ENCODE measurements around the gene DAGLA. TPM values are rescaled to one million over a fixed set of nuclear protein-coding genes. Genes with fewer than 3 reads are reported as not detected.

DAGLA gene
- total RNA-seq, 1 experiment from 2014 or later, result 3.1 TPM

DNA sequence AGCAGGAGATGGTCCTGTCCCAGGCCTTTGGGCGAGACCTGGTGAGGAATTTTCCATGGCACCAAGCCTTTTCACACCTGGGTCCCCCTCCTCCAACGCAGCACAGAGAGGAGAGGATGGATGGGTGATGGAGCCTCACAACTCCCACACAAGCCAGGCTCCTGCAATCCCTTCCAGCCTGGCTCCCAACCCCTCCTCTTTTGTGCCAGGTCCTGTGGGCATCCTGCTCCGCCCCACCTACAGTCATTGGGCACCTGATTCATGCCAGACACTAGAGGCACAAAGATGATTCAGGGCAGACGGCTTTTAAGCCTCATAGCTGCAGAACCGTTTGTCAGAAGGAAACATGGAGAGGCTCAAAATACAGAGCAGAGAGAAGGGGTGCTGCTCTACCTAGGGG, 56.1 kb downstream of the DAGLA start:
- Mint-ChIP-seq H3K27me3 (ENCODE audit: low read depth) (no peaks in the 10 kb centered on the region), H3K4me3 (no peak overlapping the region), H3K27ac (no peak overlapping the region), H3K36me3 (no peaks in the 10 kb centered on the region), H3K4me1 (peaks cover 2% of the 10 kb centered on the region; the same call in 1 of the 2 replicates), H3K9me3 (no peaks in the 10 kb centered on the region)
- CTCF ChIA-PET, result interaction anchor here (4.4 kb wide), 1 partner anchor 12 kb away, joined by 46 read pairs; no protein-coding TSS in a partner anchor
- TF ChIP-seq, protein P1, sequence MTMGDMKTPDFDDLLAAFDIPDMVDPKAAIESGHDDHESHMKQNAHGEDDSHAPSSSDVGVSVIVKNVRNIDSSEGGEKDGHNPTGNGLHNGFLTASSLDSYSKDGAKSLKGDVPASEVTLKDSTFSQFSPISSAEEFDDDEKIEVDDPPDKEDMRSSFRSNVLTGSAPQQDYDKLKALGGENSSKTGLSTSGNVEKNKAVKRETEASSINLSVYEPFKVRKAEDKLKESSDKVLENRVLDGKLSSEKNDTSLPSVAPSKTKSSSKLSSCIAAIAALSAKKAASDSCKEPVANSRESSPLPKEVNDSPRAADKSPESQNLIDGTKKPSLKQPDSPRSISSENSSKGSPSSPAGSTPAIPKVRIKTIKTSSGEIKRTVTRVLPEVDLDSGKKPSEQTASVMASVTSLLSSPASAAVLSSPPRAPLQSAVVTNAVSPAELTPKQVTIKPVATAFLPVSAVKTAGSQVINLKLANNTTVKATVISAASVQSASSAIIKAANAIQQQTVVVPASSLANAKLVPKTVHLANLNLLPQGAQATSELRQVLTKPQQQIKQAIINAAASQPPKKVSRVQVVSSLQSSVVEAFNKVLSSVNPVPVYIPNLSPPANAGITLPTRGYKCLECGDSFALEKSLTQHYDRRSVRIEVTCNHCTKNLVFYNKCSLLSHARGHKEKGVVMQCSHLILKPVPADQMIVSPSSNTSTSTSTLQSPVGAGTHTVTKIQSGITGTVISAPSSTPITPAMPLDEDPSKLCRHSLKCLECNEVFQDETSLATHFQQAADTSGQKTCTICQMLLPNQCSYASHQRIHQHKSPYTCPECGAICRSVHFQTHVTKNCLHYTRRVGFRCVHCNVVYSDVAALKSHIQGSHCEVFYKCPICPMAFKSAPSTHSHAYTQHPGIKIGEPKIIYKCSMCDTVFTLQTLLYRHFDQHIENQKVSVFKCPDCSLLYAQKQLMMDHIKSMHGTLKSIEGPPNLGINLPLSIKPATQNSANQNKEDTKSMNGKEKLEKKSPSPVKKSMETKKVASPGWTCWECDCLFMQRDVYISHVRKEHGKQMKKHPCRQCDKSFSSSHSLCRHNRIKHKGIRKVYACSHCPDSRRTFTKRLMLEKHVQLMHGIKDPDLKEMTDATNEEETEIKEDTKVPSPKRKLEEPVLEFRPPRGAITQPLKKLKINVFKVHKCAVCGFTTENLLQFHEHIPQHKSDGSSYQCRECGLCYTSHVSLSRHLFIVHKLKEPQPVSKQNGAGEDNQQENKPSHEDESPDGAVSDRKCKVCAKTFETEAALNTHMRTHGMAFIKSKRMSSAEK (CRISPR knock-in tag; IDR thresholded peaks at IDR 0.05; ENCODE audit: borderline replicate concordance), result no peak
- TF ChIP-seq, protein P2, sequence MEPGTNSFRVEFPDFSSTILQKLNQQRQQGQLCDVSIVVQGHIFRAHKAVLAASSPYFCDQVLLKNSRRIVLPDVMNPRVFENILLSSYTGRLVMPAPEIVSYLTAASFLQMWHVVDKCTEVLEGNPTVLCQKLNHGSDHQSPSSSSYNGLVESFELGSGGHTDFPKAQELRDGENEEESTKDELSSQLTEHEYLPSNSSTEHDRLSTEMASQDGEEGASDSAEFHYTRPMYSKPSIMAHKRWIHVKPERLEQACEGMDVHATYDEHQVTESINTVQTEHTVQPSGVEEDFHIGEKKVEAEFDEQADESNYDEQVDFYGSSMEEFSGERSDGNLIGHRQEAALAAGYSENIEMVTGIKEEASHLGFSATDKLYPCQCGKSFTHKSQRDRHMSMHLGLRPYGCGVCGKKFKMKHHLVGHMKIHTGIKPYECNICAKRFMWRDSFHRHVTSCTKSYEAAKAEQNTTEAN (CRISPR knock-in tag; IDR thresholded peaks at IDR 0.05), result no peak
- TF ChIP-seq NFATC4 (CRISPR knock-in tag; IDR thresholded peaks at IDR 0.05) (no peak), SMAD4 (CRISPR knock-in tag; IDR thresholded peaks at IDR 0.05) (no peak), ZBTB21 (CRISPR knock-in tag; IDR thresholded peaks at IDR 0.05; ENCODE audit: borderline replicate concordance) (no peak), CBFB (CRISPR knock-in tag; IDR thresholded peaks at IDR 0.05; ENCODE audit: low read depth) (no peak), JAZF1 (CRISPR knock-in tag; IDR thresholded peaks at IDR 0.05) (no peak), MYBL2 (CRISPR knock-in tag; IDR thresholded peaks at IDR 0.05) (no peak), TEAD1 (CRISPR knock-in tag; IDR thresholded peaks at IDR 0.05) (no peak)
- TF ChIP-seq, protein P3, sequence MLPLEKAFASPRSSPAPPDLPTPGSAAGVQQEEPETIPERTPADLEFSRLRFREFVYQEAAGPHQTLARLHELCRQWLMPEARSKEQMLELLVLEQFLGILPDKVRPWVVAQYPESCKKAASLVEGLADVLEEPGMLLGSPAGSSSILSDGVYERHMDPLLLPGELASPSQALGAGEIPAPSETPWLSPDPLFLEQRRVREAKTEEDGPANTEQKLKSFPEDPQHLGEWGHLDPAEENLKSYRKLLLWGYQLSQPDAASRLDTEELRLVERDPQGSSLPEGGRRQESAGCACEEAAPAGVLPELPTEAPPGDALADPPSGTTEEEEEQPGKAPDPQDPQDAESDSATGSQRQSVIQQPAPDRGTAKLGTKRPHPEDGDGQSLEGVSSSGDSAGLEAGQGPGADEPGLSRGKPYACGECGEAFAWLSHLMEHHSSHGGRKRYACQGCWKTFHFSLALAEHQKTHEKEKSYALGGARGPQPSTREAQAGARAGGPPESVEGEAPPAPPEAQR (CRISPR knock-in tag; IDR thresholded peaks at IDR 0.05), result no peak
- TF ChIP-seq, protein P4, sequence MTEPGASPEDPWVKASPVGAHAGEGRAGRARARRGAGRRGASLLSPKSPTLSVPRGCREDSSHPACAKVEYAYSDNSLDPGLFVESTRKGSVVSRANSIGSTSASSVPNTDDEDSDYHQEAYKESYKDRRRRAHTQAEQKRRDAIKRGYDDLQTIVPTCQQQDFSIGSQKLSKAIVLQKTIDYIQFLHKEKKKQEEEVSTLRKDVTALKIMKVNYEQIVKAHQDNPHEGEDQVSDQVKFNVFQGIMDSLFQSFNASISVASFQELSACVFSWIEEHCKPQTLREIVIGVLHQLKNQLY (CRISPR knock-in tag; IDR thresholded peaks at IDR 0.05), result no peak
- TF ChIP-seq, protein P5, sequence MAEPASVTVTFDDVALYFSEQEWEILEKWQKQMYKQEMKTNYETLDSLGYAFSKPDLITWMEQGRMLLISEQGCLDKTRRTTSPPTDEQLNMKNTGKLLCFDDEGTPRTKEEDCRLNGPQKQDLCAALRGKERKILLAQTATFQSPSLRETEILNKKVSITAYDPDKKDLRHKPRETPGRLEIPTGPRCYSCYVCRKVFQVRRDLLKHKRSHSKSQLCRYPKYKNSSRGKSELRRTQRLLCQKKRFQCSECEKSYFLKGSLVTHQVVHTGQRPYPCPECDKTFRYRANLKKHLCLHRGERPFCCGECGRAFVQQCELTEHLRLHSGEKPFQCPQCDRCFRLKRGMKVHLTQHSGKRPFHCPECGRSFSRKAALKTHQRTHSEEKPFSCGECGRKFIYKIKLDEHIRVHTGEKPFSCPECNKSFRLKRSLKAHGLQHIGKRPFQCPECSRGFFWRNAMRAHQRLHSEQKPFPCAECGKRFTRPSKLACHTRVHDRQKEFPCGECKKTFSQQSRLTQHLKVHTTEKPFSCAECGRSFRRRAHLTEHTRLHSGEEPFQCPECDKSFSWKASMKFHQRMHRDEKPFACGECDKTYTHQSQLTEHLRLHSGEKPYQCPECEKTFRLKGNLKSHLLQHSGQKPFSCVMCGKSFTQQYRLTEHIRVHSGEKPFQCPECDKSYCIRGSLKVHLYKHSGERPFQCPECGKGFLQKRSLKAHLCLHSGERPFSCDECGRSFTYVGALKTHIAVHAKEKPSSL (CRISPR knock-in tag; conservative IDR thresholded peaks at IDR 0.05), result no peak
- TF ChIP-seq, protein P6, sequence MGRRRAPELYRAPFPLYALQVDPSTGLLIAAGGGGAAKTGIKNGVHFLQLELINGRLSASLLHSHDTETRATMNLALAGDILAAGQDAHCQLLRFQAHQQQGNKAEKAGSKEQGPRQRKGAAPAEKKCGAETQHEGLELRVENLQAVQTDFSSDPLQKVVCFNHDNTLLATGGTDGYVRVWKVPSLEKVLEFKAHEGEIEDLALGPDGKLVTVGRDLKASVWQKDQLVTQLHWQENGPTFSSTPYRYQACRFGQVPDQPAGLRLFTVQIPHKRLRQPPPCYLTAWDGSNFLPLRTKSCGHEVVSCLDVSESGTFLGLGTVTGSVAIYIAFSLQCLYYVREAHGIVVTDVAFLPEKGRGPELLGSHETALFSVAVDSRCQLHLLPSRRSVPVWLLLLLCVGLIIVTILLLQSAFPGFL (CRISPR knock-in tag; IDR thresholded peaks at IDR 0.05; ENCODE audit: borderline replicate concordance), result no peak
- TF ChIP-seq, protein P7, sequence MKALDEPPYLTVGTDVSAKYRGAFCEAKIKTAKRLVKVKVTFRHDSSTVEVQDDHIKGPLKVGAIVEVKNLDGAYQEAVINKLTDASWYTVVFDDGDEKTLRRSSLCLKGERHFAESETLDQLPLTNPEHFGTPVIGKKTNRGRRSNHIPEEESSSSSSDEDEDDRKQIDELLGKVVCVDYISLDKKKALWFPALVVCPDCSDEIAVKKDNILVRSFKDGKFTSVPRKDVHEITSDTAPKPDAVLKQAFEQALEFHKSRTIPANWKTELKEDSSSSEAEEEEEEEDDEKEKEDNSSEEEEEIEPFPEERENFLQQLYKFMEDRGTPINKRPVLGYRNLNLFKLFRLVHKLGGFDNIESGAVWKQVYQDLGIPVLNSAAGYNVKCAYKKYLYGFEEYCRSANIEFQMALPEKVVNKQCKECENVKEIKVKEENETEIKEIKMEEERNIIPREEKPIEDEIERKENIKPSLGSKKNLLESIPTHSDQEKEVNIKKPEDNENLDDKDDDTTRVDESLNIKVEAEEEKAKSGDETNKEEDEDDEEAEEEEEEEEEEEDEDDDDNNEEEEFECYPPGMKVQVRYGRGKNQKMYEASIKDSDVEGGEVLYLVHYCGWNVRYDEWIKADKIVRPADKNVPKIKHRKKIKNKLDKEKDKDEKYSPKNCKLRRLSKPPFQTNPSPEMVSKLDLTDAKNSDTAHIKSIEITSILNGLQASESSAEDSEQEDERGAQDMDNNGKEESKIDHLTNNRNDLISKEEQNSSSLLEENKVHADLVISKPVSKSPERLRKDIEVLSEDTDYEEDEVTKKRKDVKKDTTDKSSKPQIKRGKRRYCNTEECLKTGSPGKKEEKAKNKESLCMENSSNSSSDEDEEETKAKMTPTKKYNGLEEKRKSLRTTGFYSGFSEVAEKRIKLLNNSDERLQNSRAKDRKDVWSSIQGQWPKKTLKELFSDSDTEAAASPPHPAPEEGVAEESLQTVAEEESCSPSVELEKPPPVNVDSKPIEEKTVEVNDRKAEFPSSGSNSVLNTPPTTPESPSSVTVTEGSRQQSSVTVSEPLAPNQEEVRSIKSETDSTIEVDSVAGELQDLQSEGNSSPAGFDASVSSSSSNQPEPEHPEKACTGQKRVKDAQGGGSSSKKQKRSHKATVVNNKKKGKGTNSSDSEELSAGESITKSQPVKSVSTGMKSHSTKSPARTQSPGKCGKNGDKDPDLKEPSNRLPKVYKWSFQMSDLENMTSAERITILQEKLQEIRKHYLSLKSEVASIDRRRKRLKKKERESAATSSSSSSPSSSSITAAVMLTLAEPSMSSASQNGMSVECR (CRISPR knock-in tag; IDR thresholded peaks at IDR 0.05; ENCODE audit: borderline replicate concordance), result no peak
- TF ChIP-seq, protein P8, sequence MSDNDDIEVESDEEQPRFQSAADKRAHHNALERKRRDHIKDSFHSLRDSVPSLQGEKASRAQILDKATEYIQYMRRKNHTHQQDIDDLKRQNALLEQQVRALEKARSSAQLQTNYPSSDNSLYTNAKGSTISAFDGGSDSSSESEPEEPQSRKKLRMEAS (CRISPR knock-in tag; IDR thresholded peaks at IDR 0.05), result no peak
- TF ChIP-seq, protein P9, sequence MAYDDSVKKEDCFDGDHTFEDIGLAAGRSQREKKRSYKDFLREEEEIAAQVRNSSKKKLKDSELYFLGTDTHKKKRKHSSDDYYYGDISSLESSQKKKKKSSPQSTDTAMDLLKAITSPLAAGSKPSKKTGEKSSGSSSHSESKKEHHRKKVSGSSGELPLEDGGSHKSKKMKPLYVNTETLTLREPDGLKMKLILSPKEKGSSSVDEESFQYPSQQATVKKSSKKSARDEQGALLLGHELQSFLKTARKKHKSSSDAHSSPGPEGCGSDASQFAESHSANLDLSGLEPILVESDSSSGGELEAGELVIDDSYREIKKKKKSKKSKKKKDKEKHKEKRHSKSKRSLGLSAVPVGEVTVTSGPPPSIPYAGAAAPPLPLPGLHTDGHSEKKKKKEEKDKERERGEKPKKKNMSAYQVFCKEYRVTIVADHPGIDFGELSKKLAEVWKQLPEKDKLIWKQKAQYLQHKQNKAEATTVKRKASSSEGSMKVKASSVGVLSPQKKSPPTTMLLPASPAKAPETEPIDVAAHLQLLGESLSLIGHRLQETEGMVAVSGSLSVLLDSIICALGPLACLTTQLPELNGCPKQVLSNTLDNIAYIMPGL (CRISPR knock-in tag; IDR thresholded peaks at IDR 0.05), result no peak
- POLR2A ChIA-PET, result no interaction called here
- no peak for ATAC-seq
- no peak for DNase-seq (ENCODE audit: low spot score)

Measured in WTC11 (cell line).